ENCODE measurements around the gene LRRC8D.

Gene LRRC8D

GRCh38 chr1:89948722-89949345 is 128.0 kb downstream of the LRRC8D start:
- Mint-ChIP-seq H3K27ac (no peak overlapping the region), H3K36me3 (ENCODE audit: insufficient read depth) (no peaks in the 10 kb centered on the region), H3K4me3 (no peak overlapping the region), H3K9me3 (no peaks in the 10 kb centered on the region), H3K27me3 (no peaks in the 10 kb centered on the region), H3K4me1 (ENCODE audit: low read depth in 2 of 2) (peaks cover under 1 to 3% of the 10 kb centered on the region in 2 donors)
- ATAC-seq (replicated peaks) (no peak), DNase-seq (no peak)

- Mint-ChIP-seq H3K9me3 (no peaks in the 10 kb centered on the region), H3K27ac (no peak overlapping the region), H3K4me3 (no peak overlapping the region), H3K27me3 (no peaks in the 10 kb centered on the region), H3K4me1 (ENCODE audit: low read depth in 2 of 2) (peaks cover 3% of the 10 kb centered on the region in 2 donors), H3K36me3 (ENCODE audit: insufficient read depth) (no peaks in the 10 kb centered on the region)
- ATAC-seq (replicated peaks) (no peak), DNase-seq (no peak)
These were observed 129.3 kb downstream of the LRRC8D start for GRCh38 chr1:89949991-89950624.

- ATAC-seq (replicated peaks) (no peak), DNase-seq (no peak)
- H3K4me3 Mint-ChIP-seq, result no peak overlapping the region
- no peaks in the 10 kb centered on the region for H3K9me3 Mint-ChIP-seq
- H3K27ac Mint-ChIP-seq, result no peak overlapping the region
- no peaks in the 10 kb centered on the region for H3K36me3 Mint-ChIP-seq (ENCODE audit: insufficient read depth)
- peaks cover 3% of the 10 kb centered on the region in 2 donors for H3K4me1 Mint-ChIP-seq (ENCODE audit: low read depth in 2 of 2)
- H3K27me3 Mint-ChIP-seq, result no peaks in the 10 kb centered on the region
These were observed 129.9 kb downstream of the LRRC8D start for GRCh38 chr1:89950703-89951102.

GRCh38 chr1:89951766-89952604 is 131.2 kb downstream of the LRRC8D start:
- H3K27me3 Mint-ChIP-seq, result no peaks in the 10 kb centered on the region
- no peaks in the 10 kb centered on the region for H3K36me3 Mint-ChIP-seq (ENCODE audit: insufficient read depth)
- no peaks in the 10 kb centered on the region for H3K9me3 Mint-ChIP-seq
- ATAC-seq (replicated peaks), result no peak
- no peak for DNase-seq
- H3K4me1 Mint-ChIP-seq (ENCODE audit: low read depth in 2 of 2), result peaks cover 4 to 8% of the 10 kb centered on the region in 2 donors
- H3K27ac Mint-ChIP-seq, result no peak overlapping the region
- no peak overlapping the region for H3K4me3 Mint-ChIP-seq

GRCh38 chr1:89952605-89953130 is 131.8 kb downstream of the LRRC8D start:
- Mint-ChIP-seq H3K4me3 (no peak overlapping the region), H3K27ac (no peak overlapping the region), H3K36me3 (ENCODE audit: insufficient read depth) (no peaks in the 10 kb centered on the region), H3K9me3 (no peaks in the 10 kb centered on the region), H3K4me1 (ENCODE audit: low read depth in 2 of 2) (peaks cover 8 to 13% of the 10 kb centered on the region in 2 donors), H3K27me3 (no peaks in the 10 kb centered on the region)
- DNase-seq (no peak), ATAC-seq (replicated peaks) (no peak)

GRCh38 chr1:89953131-89953626 is 132.3 kb downstream of the LRRC8D start:
- Mint-ChIP-seq H3K4me3 (no peak overlapping the region), H3K36me3 (ENCODE audit: insufficient read depth) (no peaks in the 10 kb centered on the region), H3K27ac (no peak overlapping the region), H3K9me3 (no peaks in the 10 kb centered on the region), H3K27me3 (peaks cover 0 to 5% of the 10 kb centered on the region in 2 donors), H3K4me1 (ENCODE audit: low read depth in 2 of 2) (peaks cover 8 to 13% of the 10 kb centered on the region in 2 donors)
- peak in 2 of 3 experiments; percentile 1 to 5 for DNase-seq
- peak; percentile 47 for ATAC-seq (replicated peaks)

GRCh38 chr1:89953929-89954328 is 133.1 kb downstream of the LRRC8D start:
- peaks cover 8 to 13% of the 10 kb centered on the region in 2 donors for H3K4me1 Mint-ChIP-seq (ENCODE audit: low read depth in 2 of 2)
- ATAC-seq (replicated peaks), result no peak
- H3K36me3 Mint-ChIP-seq (ENCODE audit: insufficient read depth), result no peaks in the 10 kb centered on the region

GRCh38 chr1:89954401-89954800 is 133.6 kb downstream of the LRRC8D start:
- ATAC-seq (replicated peaks), result no peak
- DNase-seq, result no peak
- Mint-ChIP-seq H3K27ac (peak overlapping the region in 1 of 2 donors; percentile 55), H3K9me3 (no peaks in the 10 kb centered on the region), H3K36me3 (ENCODE audit: insufficient read depth) (no peaks in the 10 kb centered on the region), H3K4me3 (no peak overlapping the region), H3K27me3 (peaks cover 3 to 13% of the 10 kb centered on the region in 2 donors), H3K4me1 (ENCODE audit: low read depth in 2 of 2) (peaks cover 8 to 13% of the 10 kb centered on the region in 2 donors)

More at GRCh38 chr1:89953929-89954328, 133.1 kb downstream of the LRRC8D start:
- H3K4me3 Mint-ChIP-seq, result no peak overlapping the region
- H3K27me3 Mint-ChIP-seq, result peaks cover 0 to 10% of the 10 kb centered on the region in 2 donors
- H3K9me3 Mint-ChIP-seq, result no peaks in the 10 kb centered on the region
- DNase-seq, result no peak
- H3K27ac Mint-ChIP-seq, result peak overlapping the region in 1 of 2 donors; percentile 55

GRCh38 chr1:89955311-89956205 is 134.7 kb downstream of the LRRC8D start:
- Mint-ChIP-seq H3K27me3 (peaks cover 9 to 22% of the 10 kb centered on the region in 2 donors), H3K4me3 (no peak overlapping the region), H3K36me3 (ENCODE audit: insufficient read depth) (no peaks in the 10 kb centered on the region), H3K4me1 (ENCODE audit: low read depth in 2 of 2) (peaks cover 8 to 13% of the 10 kb centered on the region in 2 donors), H3K27ac (peak overlapping the region in 1 of 2 donors; percentile 81), H3K9me3 (no peaks in the 10 kb centered on the region)
- no peak for DNase-seq
- no peak for ATAC-seq (replicated peaks)

- no peaks in the 10 kb centered on the region for H3K36me3 Mint-ChIP-seq (ENCODE audit: insufficient read depth)
- ATAC-seq (replicated peaks) (peak; percentile 91), DNase-seq (peak in 1 of 3 experiments; percentile 2)
- H3K27ac Mint-ChIP-seq, result peak overlapping the region; percentile 41 to 81
- H3K4me3 Mint-ChIP-seq, result no peak overlapping the region
- peaks cover 10 to 13% of the 10 kb centered on the region in 2 donors for H3K4me1 Mint-ChIP-seq (ENCODE audit: low read depth in 2 of 2)
- peaks cover 9 to 25% of the 10 kb centered on the region in 2 donors for H3K27me3 Mint-ChIP-seq
- H3K9me3 Mint-ChIP-seq, result no peaks in the 10 kb centered on the region
These were observed 136.3 kb downstream of the LRRC8D start for GRCh38 chr1:89957107-89957506.

- ATAC-seq (replicated peaks) (no peak), DNase-seq (no peak)
- Mint-ChIP-seq H3K4me1 (ENCODE audit: low read depth in 2 of 2) (peaks cover 9 to 11% of the 10 kb centered on the region in 2 donors), H3K27ac (no peak overlapping the region), H3K9me3 (no peaks in the 10 kb centered on the region), H3K4me3 (no peak overlapping the region), H3K36me3 (ENCODE audit: insufficient read depth) (no peaks in the 10 kb centered on the region), H3K27me3 (peaks cover 9 to 28% of the 10 kb centered on the region in 2 donors)
These were observed 138.2 kb downstream of the LRRC8D start for GRCh38 chr1:89958851-89959654.

- no peak for DNase-seq
- H3K36me3 Mint-ChIP-seq (ENCODE audit: insufficient read depth), result peaks cover 1% of the 10 kb centered on the region
- ATAC-seq (replicated peaks), result no peak
- H3K27ac Mint-ChIP-seq, result no peak overlapping the region
- no peak overlapping the region for H3K4me3 Mint-ChIP-seq
- peaks cover 9 to 10% of the 10 kb centered on the region in 2 donors for H3K4me1 Mint-ChIP-seq (ENCODE audit: low read depth in 2 of 2)
- H3K27me3 Mint-ChIP-seq, result peaks cover 9 to 32% of the 10 kb centered on the region in 2 donors
- no peaks in the 10 kb centered on the region for H3K9me3 Mint-ChIP-seq
These were observed 138.9 kb downstream of the LRRC8D start for GRCh38 chr1:89959719-89960118.

All from effector memory CD8-positive, alpha-beta T cell (primary cell).